DOHH2 (cell line): Measurements from ENCODE around the gene KLHDC8B.

Source experiments
- H3F3A ChIP-seq: fragments of 200-600 bp; sonication (generic), shearing (Covaris generic); 2 replicates; pipeline ENCODE4 v1.6.0; 2016; ENCODE audit warnings: antibody characterized with exemption, mild to moderate bottlenecking; ENCODE audit not compliant: control insufficient read depth, insufficient read depth
- H3K27ac ChIP-seq: fragments of 200-600 bp; sonication (generic); 2 replicates; pipeline ENCODE4 v1.5.1; 2014; ENCODE audit warnings: low read depth, mild to moderate bottlenecking, low read length, moderate library complexity
- H3K27me3 ChIP-seq: fragments of 200-600 bp; sonication (generic); 2 replicates; pipeline ENCODE4 v1.6.1; 2014; ENCODE audit warnings: mild to moderate bottlenecking, low read length, mixed read lengths; ENCODE audit not compliant: control insufficient read depth
- H3K36me3 ChIP-seq: fragments of 200-600 bp; sonication (generic); 2 replicates; pipeline ENCODE4 v1.6.1; 2014; ENCODE audit warnings: mild to moderate bottlenecking, low read length, moderate library complexity, mixed read lengths; ENCODE audit not compliant: control insufficient read depth
- H3K4me1 ChIP-seq: fragments of 200-600 bp; sonication (generic); 2 replicates; pipeline ENCODE4 v1.6.1; 2014; ENCODE audit warnings: mild to moderate bottlenecking, low read length, mixed read lengths; ENCODE audit not compliant: control insufficient read depth
- H3K4me2 ChIP-seq: fragments of 200-600 bp; sonication (generic); 2 replicates; pipeline ENCODE4 v1.6.0; 2014; ENCODE audit warnings: mild to moderate bottlenecking, low read length, moderate library complexity
- H3K4me3 ChIP-seq: fragments of 200-600 bp; sonication (generic); 2 replicates; pipeline ENCODE4 v1.5.1; 2014; ENCODE audit warnings: mild to moderate bottlenecking, low read length, mixed read lengths
- H3K79me2 ChIP-seq: fragments of 200-600 bp; sonication (generic); 2 replicates; pipeline ENCODE4 v1.6.1; 2014; ENCODE audit warnings: mild to moderate bottlenecking, low read length, mixed read lengths; ENCODE audit not compliant: control insufficient read depth
- H3K9me2 ChIP-seq: fragments of 200-600 bp; sonication (generic); replicated peaks from 2 replicates; pipeline ENCODE4 v1.6.1; 2014; ENCODE audit warnings: mild to moderate bottlenecking, low read length, mixed read lengths; ENCODE audit not compliant: control insufficient read depth
- H3K9me3 ChIP-seq: fragments of 200-600 bp; sonication (generic); 2 replicates; pipeline ENCODE4 v1.6.1; 2014; ENCODE audit warnings: antibody characterized with exemption, low read length, mixed read lengths; ENCODE audit not compliant: control insufficient read depth, insufficient read depth
- H4K20me1 ChIP-seq: fragments of 200-600 bp; sonication (generic); 2 replicates; pipeline ENCODE4 v1.6.0; 2014; ENCODE audit warnings: low read depth, mild to moderate bottlenecking, antibody characterized with exemption, low read length, moderate library complexity; ENCODE audit not compliant: control insufficient read depth, insufficient read depth
- EZH2phosphoT487 ChIP-seq: fragments of 200-600 bp; sonication (generic); IDR thresholded peaks from 2 replicates; pipeline ENCODE4 v1.6.1; 2017; ENCODE audit warnings: borderline replicate concordance, mild to moderate bottlenecking, antibody characterized with exemption, low read length, moderate library complexity, mixed read lengths
- TF ChIP-seq, protein P1 (sequence below): fragments of 200-600 bp; sonication (generic); IDR thresholded peaks from one replicate; pipeline ENCODE4 v1.5.1; 2014; ENCODE audit warnings: antibody characterized with exemption, mild to moderate bottlenecking, low read depth, low read length; ENCODE audit not compliant: poor library complexity, severe bottlenecking

Gene KLHDC8B

GRCh38 chr3:49170744-49171118 is 667 bp upstream of the KLHDC8B start:
- TF ChIP-seq EZH2phosphoT487 = no peak
- TF ChIP-seq, protein P1, sequence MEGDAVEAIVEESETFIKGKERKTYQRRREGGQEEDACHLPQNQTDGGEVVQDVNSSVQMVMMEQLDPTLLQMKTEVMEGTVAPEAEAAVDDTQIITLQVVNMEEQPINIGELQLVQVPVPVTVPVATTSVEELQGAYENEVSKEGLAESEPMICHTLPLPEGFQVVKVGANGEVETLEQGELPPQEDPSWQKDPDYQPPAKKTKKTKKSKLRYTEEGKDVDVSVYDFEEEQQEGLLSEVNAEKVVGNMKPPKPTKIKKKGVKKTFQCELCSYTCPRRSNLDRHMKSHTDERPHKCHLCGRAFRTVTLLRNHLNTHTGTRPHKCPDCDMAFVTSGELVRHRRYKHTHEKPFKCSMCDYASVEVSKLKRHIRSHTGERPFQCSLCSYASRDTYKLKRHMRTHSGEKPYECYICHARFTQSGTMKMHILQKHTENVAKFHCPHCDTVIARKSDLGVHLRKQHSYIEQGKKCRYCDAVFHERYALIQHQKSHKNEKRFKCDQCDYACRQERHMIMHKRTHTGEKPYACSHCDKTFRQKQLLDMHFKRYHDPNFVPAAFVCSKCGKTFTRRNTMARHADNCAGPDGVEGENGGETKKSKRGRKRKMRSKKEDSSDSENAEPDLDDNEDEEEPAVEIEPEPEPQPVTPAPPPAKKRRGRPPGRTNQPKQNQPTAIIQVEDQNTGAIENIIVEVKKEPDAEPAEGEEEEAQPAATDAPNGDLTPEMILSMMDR = no peak
- H3K36me3 ChIP-seq = no peaks in the 10 kb centered on the region; the same call in 1 of the 2 replicates
- no peaks in the 10 kb centered on the region for H3F3A ChIP-seq
- peak overlapping the region; percentile 89 for H3K4me2 ChIP-seq
- H3K4me3 ChIP-seq = peak overlapping the region; percentile 75
- peaks cover 9% of the 10 kb centered on the region for H3K79me2 ChIP-seq
- no peak overlapping the region for H3K27ac ChIP-seq
- H3K27me3 ChIP-seq = no peaks in the 10 kb centered on the region
- no peaks in the 10 kb centered on the region; the same call in 1 of the 2 replicates for H3K9me2 ChIP-seq
- peaks cover 7% of the 10 kb centered on the region; the same call in 1 of the 2 replicates for H3K9me3 ChIP-seq
- H3K4me1 ChIP-seq = peaks cover 14% of the 10 kb centered on the region
- H4K20me1 ChIP-seq = no peaks in the 10 kb centered on the region

DNA sequence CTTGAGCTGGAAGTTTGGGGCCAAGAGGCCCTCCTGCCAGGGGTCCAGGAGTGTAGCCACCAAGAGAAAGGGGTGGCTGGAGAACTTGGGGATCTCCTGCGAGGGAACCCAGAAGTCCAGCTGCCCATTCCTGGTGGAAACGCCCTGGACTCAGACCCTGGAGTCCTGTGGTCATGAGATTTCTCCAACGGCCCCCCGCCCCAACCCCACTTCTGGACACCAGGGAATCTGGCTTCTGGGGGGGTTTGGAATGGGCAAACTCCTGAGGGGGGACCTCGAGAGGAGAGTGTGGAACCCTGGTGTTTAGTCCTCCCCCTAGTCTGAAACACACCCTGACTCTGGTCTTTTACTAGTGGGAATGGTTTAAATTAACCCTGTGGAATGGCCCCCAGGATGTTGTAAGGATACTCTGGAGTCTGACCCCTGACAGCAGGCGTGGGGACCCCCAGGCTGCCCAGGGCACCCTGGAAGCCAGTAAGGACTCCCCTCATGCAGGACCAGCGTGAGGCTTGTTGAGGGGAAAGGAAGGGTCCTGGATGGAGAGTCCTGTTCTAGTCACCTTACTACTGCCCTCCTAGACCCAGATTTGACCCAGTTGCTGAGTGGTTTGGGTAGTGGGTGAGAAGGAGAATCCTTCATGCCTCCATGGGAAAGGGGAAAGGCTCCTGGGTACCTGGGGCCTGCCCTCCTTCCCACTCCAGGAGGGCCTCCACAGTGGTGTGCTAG is 540 bp downstream of the KLHDC8B start:
- H3K4me2 ChIP-seq = peak overlapping the region; percentile 89
- H3K27ac ChIP-seq = no peak overlapping the region

GRCh38 chr3:49172551-49173041 is 1.2 kb downstream of the KLHDC8B start:
- Histone ChIP-seq H3K9me2 (no peaks in the 10 kb centered on the region), H3K36me3 (no peaks in the 10 kb centered on the region), H3K27me3 (no peaks in the 10 kb centered on the region), H4K20me1 (no peaks in the 10 kb centered on the region), H3K9me3 (no peaks in the 10 kb centered on the region), H3K27ac (no peak overlapping the region), H3K4me3 (no peak overlapping the region), H3K79me2 (no peaks in the 10 kb centered on the region), H3F3A (no peaks in the 10 kb centered on the region), H3K4me1 (peaks cover 6% of the 10 kb centered on the region), H3K4me2 (no peak overlapping the region)
- TF ChIP-seq, protein P1 = no peak
- TF ChIP-seq EZH2phosphoT487 = no peak

More for the DNA sequence above, 540 bp downstream of the KLHDC8B start:
- H3K9me2 ChIP-seq = no peaks in the 10 kb centered on the region; the same call in 1 of the 2 replicates
- no peaks in the 10 kb centered on the region for H3K79me2 ChIP-seq
- no peaks in the 10 kb centered on the region for H3K36me3 ChIP-seq
- peaks cover 2% of the 10 kb centered on the region; the same call in 1 of the 2 replicates for H3K9me3 ChIP-seq
- TF ChIP-seq, protein P1 = no peak
- TF ChIP-seq EZH2phosphoT487 = no peak
- no peaks in the 10 kb centered on the region for H4K20me1 ChIP-seq
- no peaks in the 10 kb centered on the region for H3K27me3 ChIP-seq
- peak overlapping the region; percentile 75 for H3K4me3 ChIP-seq
- no peaks in the 10 kb centered on the region for H3F3A ChIP-seq
- H3K4me1 ChIP-seq = peaks cover 6% of the 10 kb centered on the region
